ENCODE data around the gene TSLP.

DNA sequence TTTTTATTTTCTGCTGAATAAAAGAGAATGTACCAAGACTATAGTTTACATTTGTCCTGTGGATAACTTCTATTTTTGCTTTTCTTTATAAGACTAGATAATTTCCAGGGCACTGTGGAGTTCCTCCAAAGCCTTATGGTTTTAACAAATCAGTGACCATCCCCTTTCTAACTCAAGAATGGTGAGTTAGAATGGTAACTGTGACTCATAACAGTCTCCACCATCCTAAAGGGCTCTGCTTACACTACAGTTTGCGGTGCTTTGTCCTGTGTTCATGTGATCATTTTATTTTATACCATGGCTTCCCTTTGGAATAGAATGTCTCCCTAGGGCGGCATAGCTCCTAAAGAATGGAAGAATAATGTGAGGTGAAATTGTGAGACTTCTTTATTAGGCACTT is 50.9 kb downstream of the TSLP start:
- TF ChIP-seq, protein P1, sequence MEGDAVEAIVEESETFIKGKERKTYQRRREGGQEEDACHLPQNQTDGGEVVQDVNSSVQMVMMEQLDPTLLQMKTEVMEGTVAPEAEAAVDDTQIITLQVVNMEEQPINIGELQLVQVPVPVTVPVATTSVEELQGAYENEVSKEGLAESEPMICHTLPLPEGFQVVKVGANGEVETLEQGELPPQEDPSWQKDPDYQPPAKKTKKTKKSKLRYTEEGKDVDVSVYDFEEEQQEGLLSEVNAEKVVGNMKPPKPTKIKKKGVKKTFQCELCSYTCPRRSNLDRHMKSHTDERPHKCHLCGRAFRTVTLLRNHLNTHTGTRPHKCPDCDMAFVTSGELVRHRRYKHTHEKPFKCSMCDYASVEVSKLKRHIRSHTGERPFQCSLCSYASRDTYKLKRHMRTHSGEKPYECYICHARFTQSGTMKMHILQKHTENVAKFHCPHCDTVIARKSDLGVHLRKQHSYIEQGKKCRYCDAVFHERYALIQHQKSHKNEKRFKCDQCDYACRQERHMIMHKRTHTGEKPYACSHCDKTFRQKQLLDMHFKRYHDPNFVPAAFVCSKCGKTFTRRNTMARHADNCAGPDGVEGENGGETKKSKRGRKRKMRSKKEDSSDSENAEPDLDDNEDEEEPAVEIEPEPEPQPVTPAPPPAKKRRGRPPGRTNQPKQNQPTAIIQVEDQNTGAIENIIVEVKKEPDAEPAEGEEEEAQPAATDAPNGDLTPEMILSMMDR (IDR thresholded peaks at IDR 0.05; ENCODE audit: low read length) = no peak
- TF ChIP-seq EZH2 (IDR thresholded peaks at IDR 0.05; ENCODE audit: borderline replicate concordance, low read length) = no peak
